Epithelial cell of esophagus (primary cell): Measurements from ENCODE around the gene IER5.
"Not testable (repeated sequence)": the region's sequence is repeated elsewhere in the genome, so short reads cannot be mapped to it uniquely, and the experiment has no call there.

Experiments used
- DNase-seq: peaks from one replicate; pipeline ENCODE4 v3.0.0; 2010; ENCODE audit warnings: low read depth
- H3K4me3 ChIP-seq: 2 replicates; pipeline ENCODE4 v1.5.1; 2011; ENCODE audit warnings: mild to moderate bottlenecking, low read length, control low read depth
- TF ChIP-seq, protein P1 (sequence below): IDR thresholded peaks from 2 replicates; pipeline ENCODE4 v1.5.1; 2011; ENCODE audit warnings: low read depth, mild to moderate bottlenecking, low read length, control low read depth, inconsistent platforms; ENCODE audit not compliant: insufficient read depth; ENCODE audit errors: missing control alignments

The IER5 gene

DNA sequence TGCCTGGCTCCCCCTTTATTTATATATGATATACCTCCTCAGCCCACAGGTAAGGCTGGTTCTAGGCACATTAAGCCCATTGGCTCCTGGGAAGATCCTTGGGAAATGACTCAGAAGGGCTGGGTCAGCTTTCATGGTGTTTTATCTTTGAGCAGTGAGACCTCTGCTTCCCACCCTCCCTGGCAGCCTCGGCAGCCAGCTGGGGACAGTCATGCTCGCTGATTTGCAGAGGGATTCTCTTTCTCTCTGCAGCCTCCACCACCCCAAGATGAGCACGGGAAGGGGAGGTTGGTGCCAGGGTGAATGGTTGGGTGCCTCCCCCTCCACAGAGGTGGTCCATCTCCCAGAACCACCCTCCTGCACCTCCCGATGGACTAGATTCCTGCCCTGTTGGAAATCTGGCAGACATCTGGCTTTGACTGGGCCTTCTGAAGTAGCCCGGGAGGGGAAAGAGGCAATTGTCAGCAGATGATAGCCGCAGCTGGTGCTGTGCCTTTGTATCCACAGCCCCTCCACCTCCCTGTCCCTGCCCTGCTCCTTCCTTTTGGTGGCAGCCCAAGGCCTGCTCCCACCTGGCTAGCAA lies 24.6 kb downstream of the IER5 start:
- DNase-seq, result peak; percentile 90
- TF ChIP-seq, protein P1, sequence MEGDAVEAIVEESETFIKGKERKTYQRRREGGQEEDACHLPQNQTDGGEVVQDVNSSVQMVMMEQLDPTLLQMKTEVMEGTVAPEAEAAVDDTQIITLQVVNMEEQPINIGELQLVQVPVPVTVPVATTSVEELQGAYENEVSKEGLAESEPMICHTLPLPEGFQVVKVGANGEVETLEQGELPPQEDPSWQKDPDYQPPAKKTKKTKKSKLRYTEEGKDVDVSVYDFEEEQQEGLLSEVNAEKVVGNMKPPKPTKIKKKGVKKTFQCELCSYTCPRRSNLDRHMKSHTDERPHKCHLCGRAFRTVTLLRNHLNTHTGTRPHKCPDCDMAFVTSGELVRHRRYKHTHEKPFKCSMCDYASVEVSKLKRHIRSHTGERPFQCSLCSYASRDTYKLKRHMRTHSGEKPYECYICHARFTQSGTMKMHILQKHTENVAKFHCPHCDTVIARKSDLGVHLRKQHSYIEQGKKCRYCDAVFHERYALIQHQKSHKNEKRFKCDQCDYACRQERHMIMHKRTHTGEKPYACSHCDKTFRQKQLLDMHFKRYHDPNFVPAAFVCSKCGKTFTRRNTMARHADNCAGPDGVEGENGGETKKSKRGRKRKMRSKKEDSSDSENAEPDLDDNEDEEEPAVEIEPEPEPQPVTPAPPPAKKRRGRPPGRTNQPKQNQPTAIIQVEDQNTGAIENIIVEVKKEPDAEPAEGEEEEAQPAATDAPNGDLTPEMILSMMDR, result no peak
- no peak overlapping the region for H3K4me3 ChIP-seq

DNA sequence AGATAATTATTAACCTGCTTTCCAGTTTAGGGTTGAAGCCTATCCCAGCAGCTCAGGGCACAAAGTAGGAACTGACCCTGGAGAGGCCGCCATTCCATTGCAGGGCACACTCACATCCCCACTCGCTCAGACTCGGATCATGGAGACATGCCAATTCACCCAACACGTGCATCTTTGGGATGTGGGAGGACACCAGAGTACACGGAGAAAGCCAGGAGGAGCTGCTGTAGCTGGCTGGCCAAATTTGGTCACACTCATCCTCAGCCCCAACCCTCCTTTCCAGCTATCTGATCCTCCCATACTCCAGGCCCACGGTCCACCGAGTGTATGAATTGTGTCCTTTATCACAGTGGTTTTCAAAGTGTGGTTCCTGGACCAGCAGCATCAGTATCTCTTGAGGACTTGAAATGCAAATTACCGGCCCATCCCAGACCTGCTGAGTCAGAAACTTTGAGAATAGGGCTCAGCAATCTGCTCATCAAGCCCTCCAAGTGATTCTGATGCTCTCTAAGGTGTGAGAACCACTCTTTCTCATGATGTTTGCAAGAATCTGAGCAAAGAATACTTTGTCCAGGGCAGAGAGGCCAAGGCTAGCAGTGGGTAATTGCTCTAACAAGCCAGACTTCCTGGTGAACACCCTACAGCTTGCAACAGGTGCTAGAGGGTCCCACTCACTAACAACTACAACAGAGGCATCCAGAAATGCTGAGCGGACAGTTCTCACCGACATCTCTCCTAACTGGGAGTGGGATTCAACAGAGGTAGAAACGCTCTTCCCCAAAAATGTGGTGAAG lies 26.3 kb downstream of the IER5 start:
- no peak for DNase-seq
- H3K4me3 ChIP-seq, result no peak overlapping the region
- TF ChIP-seq, protein P1, result no peak

DNA sequence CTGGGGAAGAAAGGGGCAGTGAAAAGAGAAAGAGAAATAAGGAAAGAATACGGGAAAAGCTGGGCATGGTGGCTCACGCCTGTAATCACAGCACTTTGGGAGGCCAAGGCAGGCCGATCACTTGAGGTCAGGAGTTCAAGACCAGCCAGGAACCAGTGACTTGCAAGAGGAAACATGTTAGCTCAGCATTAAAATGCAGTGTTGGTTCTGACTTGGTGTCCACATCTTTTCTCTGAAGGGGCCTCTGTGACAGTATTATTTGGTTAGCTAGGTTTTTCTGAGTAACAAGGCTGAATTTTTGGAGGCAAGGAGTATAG lies 26.8 kb downstream of the IER5 start:
- DNase-seq, result no peak
- H3K4me3 ChIP-seq, result no peak overlapping the region
- TF ChIP-seq, protein P1, result no peak

DNA sequence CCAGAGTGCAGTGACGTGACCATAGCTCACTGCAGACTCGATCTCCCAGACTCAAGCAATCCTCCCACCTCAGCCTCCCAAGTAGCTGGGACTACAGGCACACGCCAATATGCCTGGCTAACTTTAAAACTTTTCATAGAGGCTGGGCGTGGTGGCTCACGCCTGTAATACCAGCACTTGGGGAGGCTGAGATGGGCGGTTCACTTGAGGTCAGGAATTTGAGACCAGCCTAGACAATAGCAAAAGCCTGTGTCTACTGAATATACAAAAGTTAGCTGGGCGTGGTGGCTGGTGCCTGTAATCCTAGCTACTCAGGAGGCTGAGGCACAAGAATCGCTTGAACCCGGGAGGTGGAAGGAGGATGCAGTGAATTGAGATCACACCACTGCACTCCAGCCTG lies 27.5 kb downstream of the IER5 start:
- not testable (repeated sequence) for H3K4me3 ChIP-seq, DNase-seq

- no peak overlapping the region for H3K4me3 ChIP-seq
- TF ChIP-seq, protein P1, result no peak
- no peak for DNase-seq
Measured at GRCh38 chr1:181116819-181117390, 28.4 kb downstream of the IER5 start.

GRCh38 chr1:181117648-181118449 lies 29.3 kb downstream of the IER5 start:
- H3K4me3 ChIP-seq, result no peak overlapping the region
- DNase-seq, result peak; percentile 99
- TF ChIP-seq, protein P1, result no peak
